Fibroblast of pulmonary artery (primary cell): Measurements from ENCODE around the gene MLANA.
"Not testable (repeated sequence)": the region's sequence is repeated elsewhere in the genome, so short reads cannot be mapped to it uniquely, and the experiment has no call there.

Experiments
- DNase-seq: peaks from one replicate; pipeline ENCODE4 v3.0.0-alpha.2; 2010; ENCODE audit warnings: low read depth
- H3K4me3 ChIP-seq: replicated peaks from 2 replicates; pipeline ENCODE4 v1.5.1; 2011; ENCODE audit warnings: low read depth, mild to moderate bottlenecking, control low read depth, low read length, moderate library complexity
- CTCF ChIP-seq: IDR thresholded peaks from 2 replicates; pipeline ENCODE4 v1.5.1; 2011; ENCODE audit warnings: mild to moderate bottlenecking, control low read depth, low read length, inconsistent platforms; ENCODE audit errors: missing control alignments

The MLANA gene

GRCh38 chr9:5876026-5876425 is 14.7 kb upstream of the MLANA start:
- H3K4me3 ChIP-seq: no peak overlapping the region
- DNase-seq: no peak
- TF ChIP-seq CTCF: no peak

- DNase-seq: no peak
- no peak overlapping the region for H3K4me3 ChIP-seq
- TF ChIP-seq CTCF: no peak
These were observed 14.0 kb upstream of the MLANA start for GRCh38 chr9:5876711-5877110.

- no peak for TF ChIP-seq CTCF
- DNase-seq: peak; percentile 60
- no peak overlapping the region for H3K4me3 ChIP-seq
These were observed 11.1 kb upstream of the MLANA start for GRCh38 chr9:5879419-5880181.

GRCh38 chr9:5882244-5883012 is 8.3 kb upstream of the MLANA start:
- not testable (repeated sequence) for DNase-seq, H3K4me3 ChIP-seq

- TF ChIP-seq CTCF: no peak
- DNase-seq: no peak
- no peak overlapping the region for H3K4me3 ChIP-seq
These were observed 6.5 kb upstream of the MLANA start for GRCh38 chr9:5884191-5884590.

GRCh38 chr9:5886114-5886939 is 4.4 kb upstream of the MLANA start:
- DNase-seq: peak; percentile 78
- peak; percentile 99 for TF ChIP-seq CTCF
- H3K4me3 ChIP-seq: no peak overlapping the region

GRCh38 chr9:5892456-5893133 is 1.9 kb downstream of the MLANA start:
- no peak overlapping the region for H3K4me3 ChIP-seq
- no peak for DNase-seq
- TF ChIP-seq CTCF: no peak
